ENCODE measurements around the gene LSAMP. TPM values are rescaled to one million over a fixed set of nuclear protein-coding genes. Genes with fewer than 3 reads are reported as not detected.

Gene LSAMP
- total RNA-seq, 1 donor from 2014 or later = 16.4 TPM

DNA sequence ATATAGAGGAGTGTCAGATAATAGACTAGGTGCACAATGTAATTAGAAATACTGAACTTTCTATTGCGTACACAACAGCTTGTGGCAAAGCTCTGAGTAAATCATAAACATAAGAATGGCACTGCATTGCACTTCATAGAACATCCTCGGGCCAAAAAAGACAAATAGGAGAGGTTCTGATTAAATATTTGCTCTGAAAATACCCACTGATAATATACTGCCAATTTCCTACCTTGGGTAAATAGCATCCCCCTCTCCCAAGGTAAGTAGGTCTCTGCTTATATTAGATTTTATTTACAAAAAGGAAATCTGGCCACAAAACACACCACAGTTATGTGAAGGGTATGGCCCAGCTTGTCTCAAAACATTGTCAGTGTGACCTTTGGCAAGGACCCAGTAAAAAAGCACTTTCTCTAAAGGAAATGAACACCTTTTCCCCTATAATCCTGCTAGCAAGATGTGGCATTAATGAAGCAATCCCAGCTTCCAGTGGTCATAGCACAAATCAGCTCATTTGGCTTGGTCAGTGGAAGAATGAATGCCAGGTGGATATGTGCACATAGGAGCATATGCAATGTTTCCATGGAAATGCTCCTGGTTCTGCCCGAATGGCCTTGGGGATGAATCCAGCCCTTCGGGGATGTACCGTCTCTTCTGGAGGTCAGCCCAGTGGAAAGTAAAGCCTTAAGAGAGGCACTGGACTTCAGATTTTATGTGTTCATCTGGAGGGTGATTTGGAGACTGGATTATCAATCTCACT, 315.9 kb downstream of the LSAMP start:
- Histone ChIP-seq H3K79me2 (ENCODE audit: insufficient read depth, low read length) (no peaks in the 10 kb centered on the region), H3K9ac (ENCODE audit: low read length) (no peak overlapping the region), H3K27me3 (ENCODE audit: insufficient read depth, low read length) (no peaks in the 10 kb centered on the region), H3K27ac (ENCODE audit: low read depth, low read length) (no peak overlapping the region), H3K4me2 (ENCODE audit: low read length) (no peak overlapping the region), H3K4me3 (ENCODE audit: insufficient read depth, low read depth, low read length) (no peak overlapping the region), H4K20me1 (ENCODE audit: insufficient read depth, low read length) (no peaks in the 10 kb centered on the region), H3K36me3 (ENCODE audit: insufficient read depth, low read length) (no peaks in the 10 kb centered on the region), H2AFZ (ENCODE audit: low read depth, low read length) (no peak overlapping the region), H3K4me1 (ENCODE audit: insufficient read depth, low read length) (no peaks in the 10 kb centered on the region), H3K9me3 (ENCODE audit: insufficient read depth, low read depth, low read length) (no peaks in the 10 kb centered on the region)
- DNase-seq (ENCODE audit: low read depth) (no peak), FAIRE-seq (no peak)
- TF ChIP-seq, protein P1, sequence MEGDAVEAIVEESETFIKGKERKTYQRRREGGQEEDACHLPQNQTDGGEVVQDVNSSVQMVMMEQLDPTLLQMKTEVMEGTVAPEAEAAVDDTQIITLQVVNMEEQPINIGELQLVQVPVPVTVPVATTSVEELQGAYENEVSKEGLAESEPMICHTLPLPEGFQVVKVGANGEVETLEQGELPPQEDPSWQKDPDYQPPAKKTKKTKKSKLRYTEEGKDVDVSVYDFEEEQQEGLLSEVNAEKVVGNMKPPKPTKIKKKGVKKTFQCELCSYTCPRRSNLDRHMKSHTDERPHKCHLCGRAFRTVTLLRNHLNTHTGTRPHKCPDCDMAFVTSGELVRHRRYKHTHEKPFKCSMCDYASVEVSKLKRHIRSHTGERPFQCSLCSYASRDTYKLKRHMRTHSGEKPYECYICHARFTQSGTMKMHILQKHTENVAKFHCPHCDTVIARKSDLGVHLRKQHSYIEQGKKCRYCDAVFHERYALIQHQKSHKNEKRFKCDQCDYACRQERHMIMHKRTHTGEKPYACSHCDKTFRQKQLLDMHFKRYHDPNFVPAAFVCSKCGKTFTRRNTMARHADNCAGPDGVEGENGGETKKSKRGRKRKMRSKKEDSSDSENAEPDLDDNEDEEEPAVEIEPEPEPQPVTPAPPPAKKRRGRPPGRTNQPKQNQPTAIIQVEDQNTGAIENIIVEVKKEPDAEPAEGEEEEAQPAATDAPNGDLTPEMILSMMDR (IDR thresholded peaks at IDR 0.05; ENCODE audit: insufficient read depth, low read depth, low read length) = no peak
- no peak for TF ChIP-seq EZH2 (IDR thresholded peaks at IDR 0.05; ENCODE audit: insufficient read depth, low read length)
- no peaks in the 10 kb centered on the region for H3K36me3 Mint-ChIP-seq (ENCODE audit: low read depth, unreplicated experiment)
- no peaks in the 10 kb centered on the region for H3K4me1 Mint-ChIP-seq (ENCODE audit: low read depth, unreplicated experiment)
- H3K27me3 Mint-ChIP-seq (ENCODE audit: low read depth, unreplicated experiment) = no peaks in the 10 kb centered on the region
- H3K27ac Mint-ChIP-seq (ENCODE audit: unreplicated experiment) = no peak overlapping the region
- H3K9me3 Mint-ChIP-seq (ENCODE audit: unreplicated experiment) = no peaks in the 10 kb centered on the region
- no peak overlapping the region for H3K4me3 Mint-ChIP-seq (ENCODE audit: unreplicated experiment)

DNA sequence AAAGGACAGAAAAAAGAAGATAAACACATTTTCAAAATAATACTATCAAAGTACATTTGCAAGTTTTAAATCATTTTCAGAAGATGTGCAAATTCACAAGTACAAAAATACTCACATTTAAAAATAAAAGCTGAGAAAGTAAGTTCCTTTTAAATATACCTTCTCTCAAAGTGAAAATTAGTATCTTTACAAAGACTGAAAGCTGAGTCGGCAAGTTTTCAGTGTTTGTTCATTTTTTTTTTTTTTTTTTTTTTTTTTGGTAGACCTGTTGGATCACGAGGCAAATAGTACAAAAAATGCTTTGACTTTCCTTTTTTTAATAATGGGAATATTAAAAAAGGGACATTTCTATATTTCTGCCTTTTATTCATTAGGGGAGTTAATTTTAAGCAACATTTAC, 317.8 kb downstream of the LSAMP start:
- H3K4me3 ChIP-seq (ENCODE audit: insufficient read depth, low read depth, low read length) = no peak overlapping the region
- no peaks in the 10 kb centered on the region for H3K4me1 ChIP-seq (ENCODE audit: insufficient read depth, low read length)
- H3K9me3 ChIP-seq (ENCODE audit: insufficient read depth, low read depth, low read length) = no peaks in the 10 kb centered on the region
- no peak overlapping the region for H3K4me2 ChIP-seq (ENCODE audit: low read length)
- H3K36me3 Mint-ChIP-seq (ENCODE audit: low read depth, unreplicated experiment) = no peaks in the 10 kb centered on the region
- DNase-seq (ENCODE audit: low read depth) (no peak), FAIRE-seq (no peak)
- H3K79me2 ChIP-seq (ENCODE audit: insufficient read depth, low read length) = no peaks in the 10 kb centered on the region
- H3K36me3 ChIP-seq (ENCODE audit: insufficient read depth, low read length) = no peaks in the 10 kb centered on the region
- H3K27ac Mint-ChIP-seq (ENCODE audit: unreplicated experiment) = no peak overlapping the region
- TF ChIP-seq, protein P1 (IDR thresholded peaks at IDR 0.05; ENCODE audit: insufficient read depth, low read depth, low read length) = no peak
- TF ChIP-seq EZH2 (IDR thresholded peaks at IDR 0.05; ENCODE audit: insufficient read depth, low read length) = no peak
- H3K27ac ChIP-seq (ENCODE audit: low read depth, low read length) = no peak overlapping the region
- no peak overlapping the region for H2AFZ ChIP-seq (ENCODE audit: low read depth, low read length)
- H3K4me1 Mint-ChIP-seq (ENCODE audit: low read depth, unreplicated experiment) = no peaks in the 10 kb centered on the region
- no peaks in the 10 kb centered on the region for H4K20me1 ChIP-seq (ENCODE audit: insufficient read depth, low read length)
- no peaks in the 10 kb centered on the region for H3K9me3 Mint-ChIP-seq (ENCODE audit: unreplicated experiment)
- no peaks in the 10 kb centered on the region for H3K27me3 ChIP-seq (ENCODE audit: insufficient read depth, low read length)
- no peaks in the 10 kb centered on the region for H3K27me3 Mint-ChIP-seq (ENCODE audit: low read depth, unreplicated experiment)
- no peak overlapping the region for H3K9ac ChIP-seq (ENCODE audit: low read length)
- H3K4me3 Mint-ChIP-seq (ENCODE audit: unreplicated experiment) = no peak overlapping the region

DNA sequence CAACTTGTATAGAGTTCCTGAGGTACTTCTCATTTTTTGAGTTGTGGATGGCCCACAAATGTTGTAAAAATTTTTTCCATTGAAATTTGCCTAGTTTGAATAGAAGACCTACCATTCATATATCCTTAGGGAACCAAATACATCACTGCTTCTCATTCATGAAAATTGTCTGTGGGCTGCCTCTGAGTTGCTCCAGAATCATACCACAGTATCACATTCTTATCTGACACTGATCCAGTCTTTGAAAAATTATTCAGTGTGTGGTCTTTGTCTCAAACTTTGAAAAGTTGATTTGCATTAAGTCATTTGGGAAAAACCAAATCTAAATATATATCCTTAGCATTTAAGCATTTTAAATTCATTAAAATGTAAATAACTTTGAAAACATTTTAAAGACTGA, 321.1 kb downstream of the LSAMP start:
- Histone ChIP-seq H4K20me1 (ENCODE audit: insufficient read depth, low read length) (no peaks in the 10 kb centered on the region), H3K79me2 (ENCODE audit: insufficient read depth, low read length) (no peaks in the 10 kb centered on the region), H3K9ac (ENCODE audit: low read length) (no peak overlapping the region), H3K4me2 (ENCODE audit: low read length) (no peak overlapping the region), H3K36me3 (ENCODE audit: insufficient read depth, low read length) (no peaks in the 10 kb centered on the region), H3K9me3 (ENCODE audit: insufficient read depth, low read depth, low read length) (no peaks in the 10 kb centered on the region), H3K4me3 (ENCODE audit: insufficient read depth, low read depth, low read length) (no peak overlapping the region), H2AFZ (ENCODE audit: low read depth, low read length) (no peak overlapping the region), H3K4me1 (ENCODE audit: insufficient read depth, low read length) (no peaks in the 10 kb centered on the region), H3K27me3 (ENCODE audit: insufficient read depth, low read length) (no peaks in the 10 kb centered on the region), H3K27ac (ENCODE audit: low read depth, low read length) (no peak overlapping the region)
- no peaks in the 10 kb centered on the region for H3K27me3 Mint-ChIP-seq (ENCODE audit: low read depth, unreplicated experiment)
- DNase-seq (ENCODE audit: low read depth) (no peak), FAIRE-seq (no peak)
- no peak overlapping the region for H3K4me3 Mint-ChIP-seq (ENCODE audit: unreplicated experiment)
- no peaks in the 10 kb centered on the region for H3K4me1 Mint-ChIP-seq (ENCODE audit: low read depth, unreplicated experiment)
- H3K36me3 Mint-ChIP-seq (ENCODE audit: low read depth, unreplicated experiment) = no peaks in the 10 kb centered on the region
- H3K27ac Mint-ChIP-seq (ENCODE audit: unreplicated experiment) = no peak overlapping the region
- H3K9me3 Mint-ChIP-seq (ENCODE audit: unreplicated experiment) = no peaks in the 10 kb centered on the region
- TF ChIP-seq, protein P1 (IDR thresholded peaks at IDR 0.05; ENCODE audit: insufficient read depth, low read depth, low read length) = no peak
- TF ChIP-seq EZH2 (IDR thresholded peaks at IDR 0.05; ENCODE audit: insufficient read depth, low read length) = no peak

Measured in astrocyte (in vitro differentiated cells and primary cell).